CD14-positive monocyte (primary cell): Measurements from ENCODE around the gene THAP3. TPM values are rescaled to one million over a fixed set of nuclear protein-coding genes. Genes with fewer than 3 reads are reported as not detected.

ENCODE experiments used
- DNase-seq, 3 donors: peaks; one replicate each; pipeline ENCODE4 v3.0.0-alpha.2; 2011 to 2022
- H2AFZ ChIP-seq: 2 replicates; pipeline ENCODE4 v1.6.0; 2012; ENCODE audit warnings: mild to moderate bottlenecking, low read depth, low read length, inconsistent platforms; ENCODE audit not compliant: insufficient read depth, poor library complexity, severe bottlenecking
- H3K27ac ChIP-seq, 2 donors: 1 replicate in 1 of 2; 2 replicates in 1 of 2; pipeline ENCODE4 v1.5.1; 2012 to 2013; ENCODE audit warnings: low read length in 2 of 2, control low read depth in 1 of 2, inconsistent platforms in 1 of 2, low read depth in 1 of 2, mild to moderate bottlenecking in 1 of 2
- H3K27me3 ChIP-seq, 2 donors: one replicate each; pipeline versions ENCODE4 v1.6.0 to v1.6.1; 2011 to 2013; ENCODE audit warnings: low read length in 2 of 2; ENCODE audit not compliant: control insufficient read depth in 2 of 2, insufficient read depth in 2 of 2
- H3K36me3 ChIP-seq, 2 donors: replicated peaks in 1 of 2; 1 replicate in 1 of 2; 2 replicates in 1 of 2; pipeline versions ENCODE4 v1.5.1 to v1.6.1; 2012 to 2013; ENCODE audit warnings: low read length in 2 of 2, control low read depth in 1 of 2, inconsistent platforms in 1 of 2, mild to moderate bottlenecking in 1 of 2; ENCODE audit not compliant: insufficient read depth in 2 of 2, control insufficient read depth in 1 of 2
- H3K4me1 ChIP-seq, 2 donors: 1 replicate in 1 of 2; 2 replicates in 1 of 2; pipeline versions ENCODE4 v1.5.1 to v1.6.1; 2012 to 2013; ENCODE audit warnings: low read length in 2 of 2, control low read depth in 1 of 2, inconsistent platforms in 1 of 2, mild to moderate bottlenecking in 1 of 2, moderate library complexity in 1 of 2; ENCODE audit not compliant: insufficient read depth in 2 of 2, control insufficient read depth in 1 of 2
- H3K4me2 ChIP-seq: replicated peaks from 2 replicates; pipeline ENCODE3; 2012; ENCODE audit warnings: low read length, moderate library complexity, mild to moderate bottlenecking; ENCODE audit not compliant: poor library complexity, severe bottlenecking; ENCODE audit errors: extremely low read depth
- H3K4me3 ChIP-seq, 3 experiments: fragments of 200-600 bp in 1 of 3; sonication (generic) in 1 of 3; replicated peaks in 1 of 3; 1 replicate in 2 of 3; 2 replicates in 1 of 3; pipeline ENCODE4 v1.5.1; 2011 to 2013; ENCODE audit warnings: low read length in 3 of 3, mild to moderate bottlenecking in 3 of 3, control low read depth in 2 of 3, low read depth in 2 of 3, inconsistent platforms in 1 of 3, moderate library complexity in 1 of 3
- H3K79me2 ChIP-seq: 2 replicates; pipeline ENCODE4 v1.6.0; 2012; ENCODE audit warnings: mild to moderate bottlenecking, control low read depth, inconsistent platforms, low read length, moderate library complexity; ENCODE audit not compliant: insufficient read depth
- H3K9ac ChIP-seq: 2 replicates; pipeline ENCODE4 v1.6.0; 2017; ENCODE audit warnings: low read length, mild to moderate bottlenecking; ENCODE audit not compliant: insufficient read depth, poor library complexity, severe bottlenecking
- H3K9me3 ChIP-seq, 2 donors: replicated peaks in 1 of 2; 1 replicate in 1 of 2; 2 replicates in 1 of 2; pipeline versions ENCODE4 v1.5.1 to v1.6.1; 2012 to 2013; ENCODE audit warnings: low read length in 2 of 2, control low read depth in 1 of 2; ENCODE audit not compliant: control insufficient read depth in 1 of 2, insufficient read depth in 1 of 2
- H4K20me1 ChIP-seq: 2 replicates; pipeline ENCODE4 v1.6.0; 2012; ENCODE audit warnings: mild to moderate bottlenecking, low read length, control low read depth, moderate library complexity; ENCODE audit not compliant: insufficient read depth
- H3K27ac Mint-ChIP-seq, 7 donors: one replicate each; pipeline ENCODE4 v1.8.0; 2020; ENCODE audit warnings: mild to moderate bottlenecking in 7 of 7, mixed read lengths in 7 of 7, moderate library complexity in 6 of 7, inconsistent platforms in 2 of 7
- H3K27me3 Mint-ChIP-seq, 3 donors: one replicate each; pipeline ENCODE4 v1.8.0; 2021 to 2022; ENCODE audit warnings: low read depth in 3 of 3, mild to moderate bottlenecking in 3 of 3, mixed read lengths in 3 of 3, moderate library complexity in 3 of 3, inconsistent platforms in 1 of 3
- H3K36me3 Mint-ChIP-seq, 2 donors: one replicate each; pipeline ENCODE4 v1.8.0; 2020; ENCODE audit warnings: mixed read lengths in 2 of 2, inconsistent platforms in 1 of 2, mild to moderate bottlenecking in 1 of 2
- H3K4me1 Mint-ChIP-seq: one replicate; pipeline ENCODE4 v1.8.0; 2020; ENCODE audit warnings: mild to moderate bottlenecking, mixed read lengths
- H3K4me3 Mint-ChIP-seq, 2 donors: one replicate each; pipeline ENCODE4 v1.8.0; 2020; ENCODE audit warnings: mild to moderate bottlenecking in 2 of 2, mixed read lengths in 2 of 2, moderate library complexity in 1 of 2
- H3K9me3 Mint-ChIP-seq, 7 donors: one replicate each; pipeline ENCODE4 v1.8.0; 2020 to 2022; ENCODE audit warnings: mixed read lengths in 7 of 7, mild to moderate bottlenecking in 6 of 7, moderate library complexity in 6 of 7, inconsistent platforms in 2 of 7
- WGBS: methylation state at CpG from one replicate; pipeline ENCODE4 v1.1.5; 2013; ENCODE audit warnings: missing lambda C conversion rate; ENCODE audit not compliant: insufficient coverage; 5-methylcytosine and 5-hydroxymethylcytosine counted together
- intact Hi-C, 2 donors: fragments of 100-400 bp; cut with micrococcal nuclease; formaldehyde crosslinking; loops; one replicate each; pipeline versions ENCODE4 v1.15.0 to v1.15.1; 2023
- polyA plus RNA-seq, 3 donors: library from polyadenylated mRNA; depleted of rRNA in 1 of 3; unstranded in 2 of 3; stranded (reverse) in 1 of 3; fragments of 300-500 nt in 2 of 3; fragments of >200 nt in 1 of 3; fragmentation: Illumina TruSeq in 2 of 3; gene quantifications; 1 replicate in 2 of 3; 2 replicates in 1 of 3; pipeline ENCODE4 v1.2.3, GENCODE V29; 2012 to 2021
- TF ChIP-seq, protein P1 (sequence below): fragments of 200-600 bp; IDR thresholded peaks from one replicate; pipeline ENCODE4 v1.8.0; 2022; ENCODE audit warnings: antibody characterized with exemption, mild to moderate bottlenecking

The THAP3 gene
- polyA plus RNA-seq, 3 donors: 10.3 to 12.8 (median 10.3) TPM

DNA sequence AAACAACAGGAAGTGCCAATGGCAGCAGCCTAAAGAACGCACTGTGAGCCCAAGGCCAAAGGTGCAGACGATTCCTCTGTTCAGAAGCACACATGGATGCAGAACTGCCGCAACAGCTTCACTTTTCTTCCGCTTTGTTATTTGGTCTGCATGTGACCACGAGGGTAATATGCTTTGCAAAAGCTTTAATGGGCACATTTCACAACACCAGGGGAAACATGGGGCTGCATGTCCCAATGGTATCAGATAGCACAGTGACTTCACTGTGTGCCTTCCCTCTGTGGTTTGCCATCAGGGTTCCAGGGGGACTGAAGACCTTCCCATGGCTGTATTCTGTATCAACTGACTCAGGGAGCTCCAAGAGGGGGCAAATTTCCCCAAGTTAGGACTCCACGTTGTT lies 28.3 kb downstream of the THAP3 start:
- H3K27ac Mint-ChIP-seq: no peak overlapping the region
- H3K4me1 Mint-ChIP-seq: peaks cover 5% of the 10 kb centered on the region
- H3K36me3 ChIP-seq: peaks cover 34 to 73% of the 10 kb centered on the region in 2 donors

DNA sequence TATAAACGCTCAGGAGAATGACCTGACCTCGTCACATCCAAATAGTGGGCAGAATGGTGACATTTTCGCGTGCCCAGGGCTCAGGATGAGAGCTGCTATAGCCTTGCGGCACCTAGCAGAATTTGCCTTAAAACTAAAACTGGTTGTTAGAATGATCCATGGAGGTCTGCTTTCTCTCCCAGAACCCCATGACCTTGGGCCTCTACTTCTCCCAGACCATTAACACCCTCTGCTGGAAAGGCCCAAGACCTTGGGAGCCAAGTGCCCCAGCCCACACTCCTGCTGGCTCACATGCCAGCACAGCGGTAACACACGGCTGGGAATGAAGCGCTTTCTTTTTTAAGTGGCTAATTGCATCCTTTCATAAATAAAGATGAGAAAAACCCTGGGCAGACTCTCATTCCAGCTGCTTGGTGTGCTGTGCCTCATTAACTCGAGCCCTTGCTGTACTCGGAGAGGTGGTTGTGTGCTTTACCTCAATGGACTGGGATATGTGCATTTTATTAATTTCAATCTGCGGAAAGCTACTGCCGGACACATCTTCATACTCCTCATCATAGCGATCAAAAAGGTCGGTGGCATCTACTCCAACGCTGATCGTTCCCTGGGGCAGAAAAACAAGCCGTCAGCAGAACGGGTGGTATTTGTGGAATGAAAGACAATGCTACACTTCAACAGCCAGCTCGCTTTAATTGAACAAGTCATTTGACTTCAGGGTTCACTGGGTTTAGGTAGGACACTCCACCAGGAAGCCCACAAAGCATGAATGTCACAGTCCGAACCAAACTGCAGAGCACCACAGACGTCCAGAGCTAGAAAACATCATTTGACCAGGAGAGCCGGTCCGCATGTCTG lies 29.0 kb downstream of the THAP3 start:
- WGBS: 99% methylated on average over 10 of the region's 23 CpGs
- Histone ChIP-seq H3K36me3 (peaks cover 34 to 76% of the 10 kb centered on the region in 2 donors), H2AFZ (no peak overlapping the region), H3K79me2 (no peaks in the 10 kb centered on the region), H3K4me3 (no peak overlapping the region), H3K9ac (no peak overlapping the region), H4K20me1 (no peaks in the 10 kb centered on the region), H3K9me3 (no peaks in the 10 kb centered on the region), H3K27me3 (no peaks in the 10 kb centered on the region), H3K4me1 (no peaks in the 10 kb centered on the region), H3K27ac (no peak overlapping the region), H3K4me2 (no peak overlapping the region)
- H3K4me1 Mint-ChIP-seq: peaks cover 5% of the 10 kb centered on the region
- DNase-seq: no peak
- peak overlapping the region in 1 of 7 donors; percentile 13 for H3K27ac Mint-ChIP-seq
- no peak overlapping the region for H3K4me3 Mint-ChIP-seq
- TF ChIP-seq, protein P1, sequence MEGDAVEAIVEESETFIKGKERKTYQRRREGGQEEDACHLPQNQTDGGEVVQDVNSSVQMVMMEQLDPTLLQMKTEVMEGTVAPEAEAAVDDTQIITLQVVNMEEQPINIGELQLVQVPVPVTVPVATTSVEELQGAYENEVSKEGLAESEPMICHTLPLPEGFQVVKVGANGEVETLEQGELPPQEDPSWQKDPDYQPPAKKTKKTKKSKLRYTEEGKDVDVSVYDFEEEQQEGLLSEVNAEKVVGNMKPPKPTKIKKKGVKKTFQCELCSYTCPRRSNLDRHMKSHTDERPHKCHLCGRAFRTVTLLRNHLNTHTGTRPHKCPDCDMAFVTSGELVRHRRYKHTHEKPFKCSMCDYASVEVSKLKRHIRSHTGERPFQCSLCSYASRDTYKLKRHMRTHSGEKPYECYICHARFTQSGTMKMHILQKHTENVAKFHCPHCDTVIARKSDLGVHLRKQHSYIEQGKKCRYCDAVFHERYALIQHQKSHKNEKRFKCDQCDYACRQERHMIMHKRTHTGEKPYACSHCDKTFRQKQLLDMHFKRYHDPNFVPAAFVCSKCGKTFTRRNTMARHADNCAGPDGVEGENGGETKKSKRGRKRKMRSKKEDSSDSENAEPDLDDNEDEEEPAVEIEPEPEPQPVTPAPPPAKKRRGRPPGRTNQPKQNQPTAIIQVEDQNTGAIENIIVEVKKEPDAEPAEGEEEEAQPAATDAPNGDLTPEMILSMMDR: no peak
- peaks cover 46 to 64% of the 10 kb centered on the region in 2 donors for H3K36me3 Mint-ChIP-seq
- peaks cover 0 to 4% (median 0%) of the 10 kb centered on the region in 3 donors for H3K27me3 Mint-ChIP-seq
- no peaks in the 10 kb centered on the region for H3K9me3 Mint-ChIP-seq
- intact Hi-C loops: no loop called here

More for the DNA sequence above, 28.3 kb downstream of the THAP3 start:
- Histone ChIP-seq H3K9me3 (no peaks in the 10 kb centered on the region), H3K4me1 (no peaks in the 10 kb centered on the region), H4K20me1 (no peaks in the 10 kb centered on the region), H3K4me2 (no peak overlapping the region), H3K4me3 (no peak overlapping the region), H3K9ac (no peak overlapping the region), H3K27ac (no peak overlapping the region), H3K79me2 (no peaks in the 10 kb centered on the region), H3K27me3 (no peaks in the 10 kb centered on the region), H2AFZ (no peak overlapping the region)
- intact Hi-C loops: no loop called here
- no peak for DNase-seq
- Mint-ChIP-seq H3K4me3 (no peak overlapping the region), H3K27me3 (peaks cover 0 to 4% (median 0%) of the 10 kb centered on the region in 3 donors), H3K9me3 (no peaks in the 10 kb centered on the region), H3K36me3 (peaks cover 43 to 61% of the 10 kb centered on the region in 2 donors)
- TF ChIP-seq, protein P1: no peak
- WGBS: 65% methylated on average over 6 of the region's 6 CpGs
